Left colon (tissue), 2 donors: ENCODE measurements around the gene CHST13. TPM values are rescaled to one million over a fixed set of nuclear protein-coding genes. Genes with fewer than 3 reads are reported as not detected.

ENCODE experiments used
- ATAC-seq: fragments of 200-7000 bp; cut with Tn5 transposase; one replicate; pipeline ENCODE4 v1.9.1; 2020; ENCODE audit warnings: mild to moderate bottlenecking, moderate library complexity
- DNase-seq, 2 donors: peaks; one replicate each; pipeline ENCODE4 v3.0.0-alpha.2; 2020
- intact Hi-C, 2 donors: fragments of 100-400 bp; cut with DNase I in 1 of 2; cut with micrococcal nuclease in 1 of 2; formaldehyde crosslinking; loops; one replicate each; pipeline versions ENCODE4 v1.11.2 to v1.14.0; 2022; cut with DNase I, micrococcal nuclease
- long read RNA-seq: library from polyadenylated mRNA; unstranded; transcript quantifications from one replicate; pipeline ENCODE4 v2.0.0, GENCODE V29; 2021
- total RNA-seq, 2 donors: library from RNA; stranded (reverse); fragmentation: NEBNext Ultra II Directional; extraction: Animal tissue kit (Norgen Biotek cat#: 25700); gene quantifications; one replicate each; pipeline ENCODE4 v1.2.1, GENCODE V29; 2021
- donor health status: DM: no; HTN: no; CAD: no.
- donor health status: DM: yes; HTN: yes; CAD: no.

Gene CHST13, protein sequence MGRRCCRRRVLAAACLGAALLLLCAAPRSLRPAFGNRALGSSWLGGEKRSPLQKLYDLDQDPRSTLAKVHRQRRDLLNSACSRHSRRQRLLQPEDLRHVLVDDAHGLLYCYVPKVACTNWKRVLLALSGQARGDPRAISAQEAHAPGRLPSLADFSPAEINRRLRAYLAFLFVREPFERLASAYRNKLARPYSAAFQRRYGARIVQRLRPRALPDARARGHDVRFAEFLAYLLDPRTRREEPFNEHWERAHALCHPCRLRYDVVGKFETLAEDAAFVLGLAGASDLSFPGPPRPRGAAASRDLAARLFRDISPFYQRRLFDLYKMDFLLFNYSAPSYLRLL
- 1 to 10 TPM; 1.8 to 4.3 TPM for total RNA-seq
- long read RNA-seq, partial matches to known transcripts: 0 of 3 reads
- long read RNA-seq, other reads (novel, unspliced or antisense): 2 of 3 reads

DNA sequence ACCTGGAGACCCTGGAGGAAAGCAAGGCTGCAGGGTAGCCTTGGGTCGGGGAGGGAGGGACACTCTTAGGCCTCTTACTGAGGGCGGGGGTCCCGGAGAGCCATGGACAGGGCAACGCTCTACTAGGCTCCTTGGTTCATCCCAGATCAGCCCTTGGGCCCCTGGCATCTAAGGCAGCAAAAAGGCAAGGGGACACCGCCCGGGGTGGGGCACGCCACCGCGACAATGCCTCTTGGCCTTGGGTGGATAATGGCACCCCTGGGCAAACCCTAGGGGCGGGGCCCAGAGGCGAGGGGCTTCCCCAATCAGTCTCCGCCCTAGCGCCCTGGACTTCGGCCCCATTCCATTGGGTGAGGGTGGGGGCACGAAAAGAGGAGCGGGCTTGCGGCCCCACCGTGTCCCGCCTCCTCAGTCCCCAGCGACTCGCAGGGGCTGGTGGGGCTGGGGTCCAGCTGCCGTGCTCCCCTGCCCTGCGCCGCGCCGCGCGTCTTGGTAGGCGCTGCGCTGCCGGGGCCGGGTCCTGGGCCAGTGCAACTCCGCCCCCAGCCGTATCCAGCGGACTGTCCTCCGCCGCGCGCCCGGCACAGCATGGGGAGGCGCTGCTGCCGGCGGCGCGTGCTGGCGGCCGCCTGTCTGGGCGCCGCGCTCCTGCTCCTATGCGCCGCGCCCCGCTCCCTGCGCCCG, at the start of gene CHST13:
Gene CHST13, plus strand, starts transcription at position 411 of the 684 bp plus-strand sequence. Its CDS starts 178 bp downstream, at position 589.
- intact Hi-C loops: loop anchor here in 1 of 2 donors (10.0 kb wide), 1 partner anchor 1021 kb away; no protein-coding TSS in a partner anchor
- DNase-seq (peak; percentile 80 to 88), ATAC-seq (peak; percentile 90)

DNA sequence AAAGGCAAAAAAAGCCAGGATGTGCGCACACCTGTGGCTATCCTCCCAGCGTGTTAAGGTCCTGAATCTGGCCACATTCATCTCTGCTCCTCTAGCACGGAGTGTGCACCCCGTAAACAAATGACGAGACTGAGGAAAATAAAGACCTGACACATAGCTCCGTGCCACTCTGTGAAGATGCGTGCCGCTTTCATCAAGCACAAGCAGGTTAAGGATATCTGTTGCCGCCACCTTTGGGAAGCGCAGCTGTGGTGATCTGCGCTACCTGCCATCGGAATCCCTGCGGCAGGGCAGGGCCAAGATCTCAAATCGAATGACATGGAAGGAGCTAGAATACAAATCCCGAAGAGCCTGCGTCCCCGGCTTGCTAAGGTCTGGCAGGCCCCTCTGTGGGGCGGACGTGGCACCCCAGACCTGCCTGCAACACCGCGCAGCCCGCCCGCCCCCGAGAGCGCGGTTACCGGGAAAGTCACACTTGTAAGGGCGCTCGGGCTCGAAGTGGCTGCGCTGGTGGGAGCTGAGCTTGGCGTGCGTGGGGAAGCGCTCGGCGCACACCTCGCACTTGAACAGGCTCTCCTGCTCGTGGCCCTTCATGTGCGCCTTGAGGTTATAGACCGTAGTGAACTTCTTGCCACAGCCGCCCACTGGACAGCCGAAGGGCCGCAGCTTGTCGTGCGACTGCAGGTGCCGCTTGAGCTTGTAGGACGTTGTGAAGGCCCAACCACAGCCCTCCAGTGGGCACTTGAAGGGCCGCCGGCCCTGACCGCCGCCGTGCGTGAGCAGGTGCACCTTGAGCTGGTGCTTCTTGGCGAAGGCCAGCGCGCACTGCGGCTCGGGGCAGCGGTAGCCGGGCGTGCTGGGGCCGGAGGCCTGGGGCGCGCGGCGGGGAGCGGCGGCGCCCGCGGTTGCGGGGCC, 49.2 kb upstream of the CHST13 start:
- ATAC-seq: peak; percentile 17
- DNase-seq: peak; percentile 44 to 60
- intact Hi-C loops: no loop called here

DNA sequence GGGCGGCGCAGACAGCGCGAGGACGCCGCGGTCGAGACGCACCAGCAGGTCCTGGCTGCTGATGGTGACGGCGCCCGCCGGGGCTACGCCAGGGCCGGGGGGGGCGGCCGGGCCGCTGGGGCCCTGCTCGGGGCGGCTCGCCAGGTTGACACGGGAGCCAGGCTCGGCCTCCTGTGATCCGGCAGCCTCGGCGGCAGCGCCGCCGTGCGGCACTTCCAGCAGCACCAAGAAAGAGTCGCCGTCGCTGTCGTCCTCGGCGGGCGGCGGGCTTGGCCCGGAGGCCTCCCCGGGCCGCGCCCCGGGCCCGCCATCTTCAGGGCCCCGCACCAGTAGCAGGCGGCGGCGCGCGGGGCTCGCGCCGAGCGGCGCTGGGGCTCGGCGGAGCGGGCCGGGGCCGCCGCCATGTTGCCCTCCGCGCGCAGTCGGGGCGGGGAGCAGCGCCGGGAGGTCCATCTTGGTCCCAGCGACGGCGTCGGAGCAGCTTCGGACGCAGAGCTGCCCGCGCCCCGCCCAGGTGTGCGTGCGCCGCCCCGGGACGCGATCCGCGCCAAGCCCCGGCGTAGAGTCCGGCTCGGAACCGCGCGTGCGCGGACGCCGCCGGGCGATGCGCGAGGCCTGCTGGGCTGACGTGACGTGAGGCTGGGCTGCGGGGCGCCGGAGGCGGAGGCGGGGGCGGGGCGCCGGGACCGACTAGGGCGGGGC, 48.4 kb upstream of the CHST13 start, which contains the start of gene ZXDC:
Gene ZXDC, minus strand, starts transcription at position 479 of the 702 bp plus-strand sequence. Its CDS starts 26 bp downstream, at position 453.
- ATAC-seq: peak; percentile 84
- intact Hi-C loops: no loop called here
- peak; percentile 90 to 94 for DNase-seq

DNA sequence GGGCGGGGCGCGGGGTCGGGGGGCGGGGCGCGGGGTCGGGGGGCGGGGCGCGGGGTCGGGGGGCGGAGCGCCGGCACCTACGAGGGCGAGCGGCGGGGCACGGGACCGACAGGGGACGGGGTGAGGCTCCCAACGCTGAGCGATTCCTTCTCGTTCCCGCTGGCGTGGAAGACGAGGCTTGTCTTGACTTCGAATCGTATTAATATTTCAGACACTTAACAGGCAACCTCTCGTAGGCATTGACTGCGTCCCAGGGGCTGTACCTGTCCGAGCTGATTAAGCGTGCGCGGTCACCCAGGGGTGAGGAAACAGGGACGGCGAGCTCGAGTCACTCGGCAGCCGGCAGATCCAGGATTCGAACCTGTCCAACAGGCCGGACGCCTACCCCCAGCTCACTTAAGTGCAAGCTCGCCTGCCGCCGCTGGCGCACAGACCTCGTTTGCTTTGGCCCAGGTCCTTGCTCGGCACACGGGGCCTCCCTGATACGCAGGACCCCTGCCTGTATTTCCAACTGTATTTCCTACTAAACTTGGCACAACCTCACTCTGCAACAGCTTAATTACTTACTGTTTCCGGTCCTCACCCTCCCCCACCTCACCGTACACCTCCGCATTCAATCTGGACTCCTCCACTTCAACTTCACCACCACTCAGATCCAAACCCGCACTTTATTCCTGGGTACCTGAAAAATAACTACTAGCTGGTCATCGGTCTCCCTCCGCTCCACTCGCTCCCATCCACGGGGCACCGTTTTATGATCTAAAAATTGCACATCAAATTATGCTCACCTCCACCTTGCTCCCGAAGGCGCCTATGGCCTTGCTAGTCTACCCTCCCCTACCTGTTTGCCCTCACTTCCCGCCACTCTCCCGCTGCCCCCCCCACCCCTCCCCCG, 47.5 kb upstream of the CHST13 start:
- peak in 1 of 2 donors; percentile 73 for DNase-seq
- ATAC-seq: peak; percentile 65
- intact Hi-C loops: no loop called here

DNA sequence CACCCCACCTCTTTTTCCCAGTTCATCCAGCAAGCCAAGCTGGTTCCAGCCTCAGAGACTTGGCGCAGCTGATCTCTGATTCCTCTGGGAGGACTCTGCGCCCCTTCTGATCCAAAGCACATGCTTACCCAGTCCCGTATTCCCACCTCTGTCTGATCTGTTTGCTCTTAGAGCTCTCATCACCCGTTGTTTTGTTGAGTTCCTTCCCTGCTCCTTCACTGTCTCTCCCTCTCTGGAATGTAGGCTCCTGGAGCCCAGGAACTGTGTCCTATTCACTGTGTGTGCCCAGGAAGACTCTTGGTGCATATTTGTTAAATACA, 46.9 kb upstream of the CHST13 start:
- intact Hi-C loops: no loop called here
- ATAC-seq: no peak
- DNase-seq: no peak

DNA sequence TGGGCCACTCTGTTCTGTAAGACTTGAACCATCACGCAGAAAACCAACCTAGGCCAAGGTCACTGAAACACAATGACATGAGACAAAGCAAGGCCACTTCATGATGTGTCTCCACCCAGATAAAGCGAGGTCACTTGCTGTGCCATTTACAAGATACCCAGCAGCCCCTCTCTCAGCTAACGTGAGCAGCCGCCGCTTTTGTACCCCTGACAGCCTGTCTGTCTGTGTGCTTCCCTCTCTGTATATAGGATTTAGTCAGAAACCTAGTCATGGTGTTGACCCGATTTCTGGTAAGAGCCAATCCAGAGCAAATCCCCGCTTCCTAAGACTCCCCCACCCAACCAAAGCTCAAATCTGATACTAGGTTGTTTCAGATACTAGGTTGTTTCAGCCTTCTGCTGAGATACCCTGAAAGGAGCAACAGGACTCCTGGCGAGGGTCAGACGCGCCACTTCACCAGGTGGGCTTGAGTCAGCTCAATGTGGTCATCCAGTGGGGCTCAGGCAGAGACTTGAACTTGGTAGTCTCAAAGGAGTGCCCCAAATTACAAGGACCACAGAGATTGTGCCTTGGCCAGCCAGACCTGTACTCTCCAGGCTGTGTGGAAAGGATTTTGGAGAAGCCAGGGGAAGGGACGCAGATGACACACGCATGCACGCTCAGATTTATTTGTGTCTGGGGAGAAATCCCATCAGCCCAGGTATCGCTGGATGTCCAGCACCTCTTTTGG, 45.2 kb upstream of the CHST13 start:
- intact Hi-C loops: no loop called here
- ATAC-seq: no peak
- DNase-seq: peak in 1 of 2 donors; percentile 15

DNA sequence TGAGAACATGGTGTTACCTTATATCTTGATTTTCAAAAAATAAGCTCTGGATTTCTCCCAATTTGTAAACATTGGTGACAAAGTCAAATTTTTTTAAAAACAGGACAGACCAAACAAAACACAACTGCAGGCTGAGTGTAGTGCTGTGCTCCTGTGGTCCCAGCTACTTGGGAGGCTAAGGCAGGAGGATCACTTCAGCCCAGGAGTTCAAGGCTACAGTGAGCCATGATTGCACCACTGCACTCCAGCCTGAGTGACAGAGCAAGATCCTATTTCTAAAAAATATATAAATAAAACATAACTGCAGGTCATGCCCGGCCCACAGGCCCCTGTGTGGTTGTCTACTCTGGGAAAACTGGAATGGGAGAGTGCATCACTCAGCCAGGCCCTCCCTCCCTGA, 44.3 kb upstream of the CHST13 start:
- ATAC-seq (no peak), DNase-seq (no peak)
- intact Hi-C loops: no loop called here

DNA sequence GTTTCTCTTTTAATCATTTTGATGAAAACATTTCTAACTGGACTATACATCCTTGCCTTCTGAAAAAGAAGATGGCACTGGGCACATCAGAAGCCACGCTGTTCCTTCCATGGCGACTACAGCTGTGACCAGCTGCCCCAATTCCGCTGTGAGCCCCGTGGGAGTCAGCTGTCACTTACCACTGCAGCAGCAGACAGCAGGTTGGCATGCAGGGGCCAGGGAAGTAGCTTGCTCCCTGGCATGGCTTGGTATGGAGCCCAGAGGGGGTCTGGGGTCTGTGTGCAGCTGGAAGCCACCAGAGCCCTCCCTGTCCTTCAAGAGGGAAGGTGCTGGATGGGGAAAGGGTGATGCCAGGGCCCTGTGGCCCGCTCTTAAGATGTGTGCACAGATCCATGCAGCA, 43.7 kb upstream of the CHST13 start:
- no peak for ATAC-seq
- DNase-seq: no peak
- intact Hi-C loops: no loop called here

DNA sequence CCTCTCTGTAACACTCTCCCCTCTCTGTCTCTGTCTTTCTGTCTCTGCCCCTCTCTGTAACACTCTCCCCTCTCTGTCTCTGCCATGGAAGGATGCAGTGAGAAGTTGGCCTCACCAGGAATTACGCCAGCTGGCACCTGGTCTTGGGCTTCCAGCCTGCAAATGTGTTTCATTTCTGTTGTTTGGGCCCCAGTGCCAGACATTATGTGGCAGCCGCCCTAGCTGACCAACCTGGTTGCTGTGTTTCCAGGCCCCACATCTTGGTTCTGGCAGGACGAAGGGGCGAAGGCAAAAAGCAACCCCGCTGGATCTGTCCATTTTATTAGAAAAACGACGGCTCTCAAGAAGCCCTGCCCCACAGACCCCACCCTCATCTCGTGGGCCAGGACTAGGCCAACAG, 43.1 kb upstream of the CHST13 start:
- DNase-seq (no peak), ATAC-seq (no peak)
- intact Hi-C loops: no loop called here

DNA sequence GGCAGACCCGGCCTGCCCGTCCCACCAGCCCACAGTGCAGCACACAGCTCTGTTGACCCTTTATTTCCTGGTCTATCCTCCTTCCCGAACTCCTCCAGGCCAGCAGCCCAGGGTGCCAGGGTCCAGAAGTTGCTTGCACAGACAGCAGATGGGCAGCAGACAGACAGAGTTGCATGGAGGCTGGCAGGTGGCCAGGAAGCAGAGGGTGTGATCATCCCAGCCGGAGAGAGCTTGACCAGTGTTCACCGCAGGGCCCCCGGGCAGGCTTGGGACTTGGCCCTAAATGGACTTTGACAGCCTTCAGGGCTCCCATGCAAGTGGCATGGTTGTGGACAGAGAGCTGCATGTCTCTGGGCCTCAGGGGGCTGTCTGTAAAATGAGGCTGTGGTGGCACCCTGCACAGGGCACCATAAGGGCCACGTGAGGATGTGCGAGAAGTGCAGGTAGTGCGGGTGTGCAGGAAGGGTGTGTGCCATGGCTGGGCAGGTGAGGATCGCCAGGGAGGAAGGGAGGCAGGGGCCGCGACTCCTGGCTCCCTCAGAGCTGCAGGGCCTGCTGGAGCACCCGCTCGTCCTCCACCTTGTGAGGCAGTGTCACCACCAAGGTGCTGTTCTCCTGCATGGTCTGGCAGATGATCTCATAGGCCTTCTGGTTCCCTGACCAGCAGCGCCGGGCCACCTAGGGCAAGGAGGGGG, 42.0 kb upstream of the CHST13 start:
- peak; percentile 65 to 78 for DNase-seq

DNA sequence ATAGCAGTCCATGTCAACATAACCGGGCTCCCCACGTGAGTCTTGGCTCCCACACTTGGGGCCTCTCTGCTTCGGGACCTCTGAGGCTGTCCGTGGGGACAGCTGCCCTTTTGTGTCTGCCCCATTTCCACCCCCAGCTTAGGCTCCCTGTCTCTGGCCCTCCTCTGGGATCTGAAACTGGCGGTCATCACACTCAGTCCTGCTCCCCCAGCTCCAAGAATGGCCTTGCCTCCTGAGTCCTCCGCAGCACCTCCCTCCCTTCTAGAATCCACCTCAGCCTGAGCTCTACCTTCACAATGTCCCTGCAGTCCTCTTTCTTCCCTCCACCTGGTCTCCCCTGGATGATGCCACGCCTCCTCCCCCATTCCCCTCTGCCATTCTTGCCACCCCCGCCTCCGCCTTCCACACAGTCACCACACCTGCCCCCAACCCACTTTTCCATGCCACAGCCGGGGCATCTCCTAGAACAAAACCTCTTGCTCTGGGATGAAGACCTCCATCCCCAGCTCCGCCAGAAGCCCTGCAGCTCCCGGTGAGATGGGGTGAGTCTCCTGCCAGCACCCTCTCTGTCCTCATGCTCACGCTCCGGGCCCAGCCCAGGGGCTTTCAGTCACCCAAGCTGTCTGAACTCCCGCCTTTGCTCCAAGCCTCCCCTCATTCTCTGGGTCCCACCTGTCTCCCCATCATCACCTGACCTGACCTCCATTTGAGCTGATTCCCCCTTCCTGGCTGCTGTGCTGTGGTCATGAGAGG, 41.3 kb upstream of the CHST13 start:
- ATAC-seq: no peak

More for the DNA sequence above, 42.0 kb upstream of the CHST13 start:
- intact Hi-C loops: no loop called here
- ATAC-seq: peak; percentile 85

DNA sequence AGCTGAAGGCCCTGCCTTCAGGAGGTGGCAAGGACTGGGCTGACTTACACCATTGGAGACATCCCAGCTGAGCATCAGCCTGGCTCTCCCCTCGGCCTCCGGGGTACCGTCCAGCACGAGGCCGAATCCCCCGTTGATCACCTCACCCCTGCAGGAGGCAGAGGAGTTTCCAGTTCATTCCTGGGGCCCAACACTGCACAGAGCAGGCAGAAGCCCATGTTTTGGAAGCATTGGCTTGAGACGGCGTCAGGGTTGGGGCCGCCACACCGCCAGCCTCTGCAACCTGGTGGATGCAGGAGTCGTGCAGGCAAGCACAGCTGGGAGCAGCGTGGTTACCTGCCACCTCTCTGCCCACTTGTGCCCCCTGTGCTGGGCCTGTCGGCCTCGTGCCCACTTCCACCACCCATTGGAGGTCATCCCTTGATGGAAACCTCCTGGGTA, 40.6 kb upstream of the CHST13 start:
- DNase-seq: no peak
- no peak for ATAC-seq
- intact Hi-C loops: no loop called here

More for the DNA sequence above, 41.3 kb upstream of the CHST13 start:
- intact Hi-C loops: no loop called here
- DNase-seq: no peak

DNA sequence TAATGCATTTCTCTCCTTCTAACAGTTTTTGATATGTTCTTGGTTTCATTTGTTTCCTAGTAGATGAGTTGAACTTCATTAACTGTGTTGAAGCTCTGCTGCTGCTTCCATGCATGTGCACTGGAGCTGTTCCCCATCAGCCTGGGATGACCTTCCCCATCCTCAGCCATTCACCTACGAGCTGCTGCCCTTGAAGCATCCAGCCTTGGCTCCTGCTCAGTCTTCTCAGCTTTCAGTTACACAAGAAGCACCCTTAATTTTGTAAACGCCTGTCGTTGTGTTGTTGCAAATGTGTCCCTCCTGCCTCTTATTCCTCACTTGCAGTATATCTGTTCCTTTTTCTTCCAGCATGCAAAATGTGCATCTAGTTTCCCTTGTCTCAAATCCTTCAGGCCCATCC, 39.8 kb upstream of the CHST13 start:
- intact Hi-C loops: no loop called here
- no peak for ATAC-seq

DNA sequence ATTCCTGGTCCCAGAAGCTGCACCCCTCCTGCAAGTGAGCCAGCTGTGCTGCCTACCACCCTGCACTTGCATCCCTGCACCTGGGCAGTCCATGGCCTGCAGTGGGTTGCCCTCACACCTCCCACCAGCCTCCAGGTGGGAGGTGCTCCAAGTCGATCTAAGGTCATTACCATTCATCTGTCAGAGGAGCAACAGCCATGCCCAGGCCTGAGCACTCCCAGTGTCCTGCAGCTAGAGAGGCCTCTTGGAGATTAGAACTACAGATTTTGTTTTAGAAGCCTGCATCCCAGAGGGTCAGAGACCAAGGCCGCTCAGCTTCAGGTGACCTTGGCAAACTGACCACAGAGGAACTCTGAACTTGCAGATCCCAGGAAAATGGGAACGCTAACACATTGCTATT, 39.3 kb upstream of the CHST13 start:
- DNase-seq (no peak), ATAC-seq (no peak)
- intact Hi-C loops: no loop called here

More for the DNA sequence above, 39.8 kb upstream of the CHST13 start:
- DNase-seq: no peak

DNA sequence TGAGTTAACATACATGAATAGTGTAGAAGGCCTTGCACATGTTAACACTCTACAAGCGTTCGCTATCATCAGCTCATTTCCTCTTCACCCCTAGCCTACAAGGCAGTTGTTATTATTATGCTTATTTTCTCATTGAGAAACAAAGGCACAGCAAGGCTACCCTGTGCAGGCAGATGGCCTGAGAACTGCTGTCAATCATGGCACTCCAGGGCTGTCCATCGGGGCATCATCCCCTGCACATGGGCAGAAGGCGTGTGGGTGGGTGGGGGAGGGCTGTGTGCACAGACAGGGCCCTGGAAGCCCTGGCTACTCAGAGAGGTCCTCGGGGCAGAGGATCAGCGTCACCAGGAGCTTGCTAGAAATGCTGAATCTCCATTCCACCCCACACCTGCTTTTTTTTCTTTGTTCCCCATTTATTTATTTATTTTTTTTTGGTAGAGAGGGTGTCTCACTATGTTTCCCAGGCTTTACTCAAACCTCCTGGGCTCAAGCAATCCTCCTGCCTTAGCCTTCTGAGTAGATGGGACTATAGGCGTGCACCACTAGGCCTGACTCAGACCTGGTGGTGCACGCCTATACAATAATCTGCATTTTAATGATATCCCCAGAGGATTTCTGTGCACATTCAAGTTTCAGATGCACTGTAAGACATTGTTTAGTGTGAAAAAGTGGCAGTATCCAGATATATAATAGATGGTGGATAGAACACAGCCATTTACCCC, 38.6 kb upstream of the CHST13 start:
- DNase-seq (no peak), ATAC-seq (no peak)
- intact Hi-C loops: no loop called here
